ENCODE measurements around the gene ORAI1.
"Not testable (repeated sequence)": the region's sequence is repeated elsewhere in the genome, so short reads cannot be mapped to it uniquely, and the experiment has no call there.

ORAI1 gene

DNA sequence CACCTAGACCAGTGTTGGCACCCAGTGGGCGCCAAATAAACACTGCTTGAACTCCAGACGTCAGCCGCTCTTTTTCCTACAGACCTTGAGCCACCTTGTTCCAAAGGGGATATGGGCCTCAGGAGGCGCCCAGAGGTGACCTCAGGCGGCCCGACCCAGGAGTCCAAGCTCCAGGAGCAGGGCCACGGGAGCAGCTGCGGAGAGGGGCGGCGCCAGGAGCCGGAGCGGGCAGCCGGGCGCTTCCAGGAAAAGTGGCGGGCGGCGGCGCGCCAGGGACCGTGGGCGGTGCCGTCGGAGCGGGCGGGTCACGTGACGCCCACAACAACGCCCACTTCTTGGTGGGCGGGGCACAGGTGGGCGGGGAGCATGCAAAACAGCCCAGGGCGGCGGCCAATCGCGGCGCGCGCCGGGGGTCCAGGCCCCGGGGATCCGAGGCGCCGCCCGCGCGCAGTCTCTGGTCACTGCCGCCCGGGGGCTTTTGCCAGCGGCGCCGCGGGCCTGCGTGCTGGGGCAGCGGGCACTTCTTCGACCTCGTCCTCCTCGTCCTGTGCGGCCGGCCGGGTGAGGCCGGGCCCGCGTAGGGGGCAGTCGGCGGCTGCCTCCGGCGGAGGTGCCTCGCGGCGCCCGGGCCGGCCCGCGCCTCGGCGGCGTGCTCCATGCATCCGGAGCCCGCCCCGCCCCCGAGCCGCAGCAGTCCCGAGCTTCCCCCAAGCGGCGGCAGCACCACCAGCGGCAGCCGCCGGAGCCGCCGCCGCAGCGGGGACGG, at the start of gene ORAI1:
Gene ORAI1 (plus strand): TSS at position 444 of the 766 bp plus-strand sequence.
- DNase-seq (ENCODE audit: low spot score): peak; percentile 88

DNA sequence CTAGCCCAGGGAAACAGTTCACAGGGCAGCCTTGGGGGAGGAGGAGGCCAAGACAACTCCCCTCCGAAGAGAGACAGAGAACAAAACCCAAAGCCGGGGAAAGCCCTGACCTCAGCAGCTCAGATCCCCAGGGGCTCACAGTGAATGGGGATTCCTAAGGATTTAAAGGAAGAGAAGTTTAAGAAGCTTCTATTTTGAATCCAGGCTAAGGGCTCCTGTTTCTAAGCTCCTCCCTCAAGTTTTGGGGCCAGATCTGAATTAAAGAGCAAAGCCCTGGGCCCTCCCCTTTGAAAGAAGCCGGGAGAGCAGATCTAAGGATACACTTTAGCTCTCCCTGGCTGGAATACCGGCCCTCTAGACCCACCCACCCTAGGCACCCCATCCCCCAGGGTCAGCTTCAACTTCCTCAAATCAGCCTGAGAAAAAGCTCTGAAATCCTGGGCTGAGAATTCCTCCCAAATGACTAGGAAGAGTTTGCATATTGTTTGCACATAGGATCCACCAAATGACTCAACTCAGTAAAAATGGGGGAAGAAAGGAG, 49.4 kb upstream of the ORAI1 start:
- no peak for DNase-seq (ENCODE audit: low spot score)

DNA sequence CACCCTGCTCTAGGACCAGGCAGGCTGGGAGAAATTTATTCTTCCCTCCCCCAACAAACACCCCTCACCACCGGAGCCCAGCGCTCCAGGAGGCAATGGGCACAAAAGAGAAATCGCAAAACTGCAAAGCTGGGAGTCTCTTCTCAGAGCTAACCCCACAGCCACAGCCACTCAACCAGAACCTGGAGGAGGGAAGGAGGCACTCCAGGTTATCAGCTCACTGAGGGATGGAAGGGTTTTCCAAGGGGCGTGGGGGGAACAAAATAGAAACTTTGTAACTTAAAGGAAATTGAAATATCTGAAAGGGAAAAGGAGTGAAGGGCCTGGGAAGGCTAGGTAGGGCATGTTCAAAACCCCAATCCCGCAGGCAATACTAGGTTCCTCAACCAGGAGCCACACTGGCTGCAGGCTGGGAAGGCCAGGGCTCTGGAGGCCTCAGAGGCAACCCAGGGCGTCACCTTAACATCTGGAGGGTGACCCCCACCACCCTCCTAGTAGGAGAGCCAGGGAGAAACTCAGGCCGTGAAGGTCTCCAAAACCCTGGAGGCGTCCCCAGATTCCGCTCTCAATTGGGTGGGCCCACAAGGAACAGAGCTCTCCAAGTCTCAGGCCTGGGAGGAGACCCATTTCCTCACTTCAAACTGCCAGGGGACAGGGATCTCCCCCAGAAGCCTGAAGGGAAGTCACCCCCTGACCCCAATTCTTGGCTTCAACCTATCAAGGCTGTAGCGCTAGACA, 48.7 kb upstream of the ORAI1 start:
- DNase-seq (ENCODE audit: low spot score): no peak

DNA sequence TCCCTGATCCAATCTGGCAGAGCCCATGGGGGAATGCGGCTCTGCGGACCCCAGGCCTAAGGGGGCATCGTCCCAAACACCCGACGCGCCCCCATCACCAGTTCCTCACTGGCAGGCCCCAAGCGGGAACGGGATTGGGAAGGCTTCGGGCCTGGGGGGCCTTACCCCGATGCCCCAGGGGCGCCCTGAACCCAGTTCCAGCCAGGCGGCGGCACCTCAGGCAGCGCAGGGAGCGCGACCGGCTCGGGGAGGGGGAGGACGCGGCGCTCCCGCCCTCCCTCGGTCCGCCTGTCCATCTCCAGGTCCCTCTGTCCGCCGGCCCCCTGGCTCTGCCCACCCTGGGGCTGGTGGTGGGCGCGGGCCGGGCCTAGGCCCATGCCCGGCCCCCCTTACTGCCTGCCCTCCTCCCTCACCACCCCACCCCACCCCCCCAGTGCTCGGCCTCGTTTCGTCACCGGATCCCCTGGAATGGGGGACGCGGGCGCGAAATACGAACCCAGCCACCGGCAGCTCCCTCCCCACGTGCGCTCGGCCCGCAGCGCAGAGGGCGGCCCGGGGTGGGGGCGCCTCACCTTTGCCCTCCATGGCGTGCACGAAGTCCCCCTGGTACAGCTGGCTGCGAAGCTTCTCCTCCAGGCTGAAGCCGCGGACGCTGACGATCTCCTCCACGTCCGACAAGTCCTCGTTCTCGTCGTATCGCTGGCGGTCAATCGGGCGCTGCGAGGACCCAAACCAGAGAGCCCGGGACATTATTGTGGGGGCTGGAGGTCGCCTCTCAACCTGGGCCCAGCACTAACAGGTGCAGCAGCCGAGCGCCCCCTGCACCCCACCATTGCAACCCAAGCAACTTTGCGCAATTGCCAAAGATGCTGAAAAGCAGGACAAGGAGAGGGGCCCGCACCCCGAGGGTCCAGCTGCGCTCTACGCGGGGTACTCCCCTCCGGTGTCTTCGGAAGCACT, 47.8 kb upstream of the ORAI1 start:
- no peak for DNase-seq (ENCODE audit: low spot score)

DNA sequence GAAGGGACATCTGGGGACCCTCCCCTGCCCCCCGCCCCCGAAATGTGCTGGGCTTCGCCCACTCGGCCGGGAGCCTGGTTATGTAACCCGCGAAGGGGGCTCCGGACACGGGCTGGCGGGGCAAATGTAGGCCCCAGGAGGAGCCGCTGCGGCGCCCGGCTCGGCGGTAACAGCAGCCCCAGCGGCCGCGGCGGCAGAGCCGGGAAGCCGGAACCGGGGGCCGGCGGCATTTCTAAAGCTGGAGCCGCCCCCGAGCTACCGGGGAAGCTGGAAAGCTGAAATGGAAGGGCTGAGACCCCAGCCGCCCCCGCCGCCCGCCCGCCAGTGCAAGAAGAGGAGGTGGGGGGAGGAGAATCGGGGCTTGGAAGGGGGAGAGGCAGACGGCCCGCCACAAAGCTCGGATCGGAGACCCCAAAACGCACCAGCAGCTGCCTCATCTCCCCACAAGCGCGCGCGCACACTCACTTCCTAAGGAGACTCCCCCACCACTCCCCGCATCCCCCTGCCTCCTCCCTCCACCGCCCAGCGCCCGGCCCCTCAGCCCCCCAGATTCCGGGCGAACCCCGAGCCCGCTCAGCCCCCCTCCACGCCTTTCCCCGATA, 47.0 kb upstream of the ORAI1 start:
- DNase-seq (ENCODE audit: low spot score): no peak

DNA sequence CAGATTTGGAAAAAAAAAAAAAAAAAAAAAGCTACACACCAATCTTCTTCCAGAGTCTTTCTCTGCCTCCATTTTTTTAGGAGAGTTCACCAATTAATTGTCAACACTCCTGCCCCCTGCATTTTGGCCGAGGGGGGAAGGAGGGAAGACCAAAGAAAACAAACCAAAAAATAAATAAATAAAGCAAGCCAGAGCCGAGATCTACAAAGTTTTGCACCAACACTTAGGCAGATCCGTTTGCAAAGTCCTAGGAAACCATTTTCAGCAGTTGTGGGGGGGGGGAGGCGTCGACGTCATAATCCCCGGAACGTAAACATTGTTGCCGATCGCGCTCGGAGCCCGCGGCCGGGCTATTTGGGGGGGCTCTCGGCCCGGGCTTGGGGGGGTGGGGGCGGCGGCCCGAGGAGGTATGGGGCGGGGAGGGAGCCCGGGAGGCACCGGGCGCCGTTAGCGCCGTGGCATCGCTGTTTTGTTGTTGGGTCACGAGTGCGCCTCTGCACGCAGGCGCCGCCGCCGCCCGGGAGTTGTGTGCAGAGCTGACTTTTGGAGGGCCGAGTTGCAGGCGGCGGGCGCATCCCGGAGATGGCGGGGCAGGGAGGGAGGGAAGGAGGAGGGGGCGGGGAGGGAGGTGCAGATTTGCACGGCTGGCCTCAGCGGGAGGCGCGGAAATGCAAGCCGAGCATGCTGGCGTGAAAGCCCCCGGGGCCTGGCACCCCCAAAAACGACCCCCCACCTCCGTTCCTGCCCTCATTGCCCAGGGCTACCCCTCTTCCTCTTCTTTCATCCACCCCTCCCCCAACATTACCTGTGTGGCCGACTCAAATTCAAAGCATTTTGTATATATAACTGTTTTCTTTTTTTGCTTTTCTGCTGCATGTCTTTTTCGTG, 46.1 kb upstream of the ORAI1 start:
- DNase-seq (ENCODE audit: low spot score): no peak

DNA sequence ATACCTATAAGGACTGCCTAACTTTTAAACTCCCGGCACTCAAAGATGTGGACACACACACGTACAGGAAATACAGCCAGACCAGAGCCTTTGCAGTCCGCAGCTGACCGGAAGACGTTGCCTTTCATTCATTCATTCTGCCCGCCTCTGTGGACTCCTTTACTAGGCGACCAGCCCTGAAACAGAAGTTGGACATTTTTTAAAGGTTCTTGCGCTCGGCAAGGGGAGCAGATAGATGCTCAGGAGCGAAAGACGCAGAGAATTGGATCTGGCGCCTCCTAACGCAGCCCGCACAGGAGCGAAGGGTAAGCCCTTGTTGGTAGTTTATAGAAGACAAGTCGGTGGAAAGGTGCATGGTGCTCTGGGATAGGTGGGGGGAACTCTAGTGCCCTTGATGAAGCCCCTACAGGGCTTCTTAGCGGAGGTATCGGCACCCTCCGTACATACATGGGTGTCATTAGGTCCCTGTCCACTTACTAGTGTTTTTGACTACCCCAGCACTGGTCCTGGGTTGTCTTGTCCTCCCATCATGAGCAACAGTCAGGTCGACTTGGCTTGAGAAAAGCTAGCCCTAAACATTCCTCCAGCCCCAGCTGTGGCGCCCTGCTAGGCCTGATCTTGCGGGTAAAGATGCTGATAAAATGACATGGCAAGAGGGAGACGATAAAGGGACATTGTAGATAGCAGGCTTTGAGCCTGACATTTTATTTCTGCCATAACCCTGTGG, 45.2 kb upstream of the ORAI1 start, which contains the start of gene KDM2B:
Gene KDM2B (minus strand): TSS at position 65 of the 727 bp plus-strand sequence. CDS start 112 bp downstream, outside the sequence.
- no peak for DNase-seq (ENCODE audit: low spot score)

DNA sequence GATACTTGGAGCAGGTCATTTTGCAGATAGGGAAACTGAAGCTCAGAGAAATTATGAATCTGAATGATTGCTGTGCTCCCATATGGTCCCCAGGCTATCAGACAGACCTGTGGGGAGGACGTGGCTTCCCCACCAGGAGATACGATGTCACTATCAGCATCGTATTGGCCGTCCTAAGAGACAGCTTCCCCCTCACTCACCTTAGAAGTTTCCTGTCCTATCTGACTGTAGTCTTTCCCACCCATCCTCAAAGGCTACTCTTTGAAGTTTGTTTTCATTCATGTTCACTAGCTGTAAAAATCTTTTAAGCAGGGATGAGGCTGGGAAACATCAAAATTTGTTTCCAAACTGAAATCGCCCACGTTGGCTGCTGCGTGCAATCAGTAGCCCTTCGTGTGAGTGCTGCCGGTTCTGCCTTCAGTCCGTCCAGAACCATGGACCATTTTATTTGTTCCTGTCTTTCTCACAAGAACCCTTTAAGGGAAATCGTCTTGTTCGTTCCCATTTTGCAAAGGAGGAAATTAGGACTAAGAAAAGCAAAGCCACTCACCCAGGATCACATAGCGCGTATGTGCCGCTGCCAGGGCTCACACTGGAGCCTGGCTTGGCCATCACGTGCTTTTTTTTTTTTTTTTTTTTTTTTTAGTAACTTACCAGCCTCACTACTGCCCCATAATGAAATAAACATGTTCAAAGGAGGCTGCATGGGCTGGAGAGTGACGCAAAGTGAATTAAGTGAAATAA, 44.5 kb upstream of the ORAI1 start:
- DNase-seq (ENCODE audit: low spot score): no peak

DNA sequence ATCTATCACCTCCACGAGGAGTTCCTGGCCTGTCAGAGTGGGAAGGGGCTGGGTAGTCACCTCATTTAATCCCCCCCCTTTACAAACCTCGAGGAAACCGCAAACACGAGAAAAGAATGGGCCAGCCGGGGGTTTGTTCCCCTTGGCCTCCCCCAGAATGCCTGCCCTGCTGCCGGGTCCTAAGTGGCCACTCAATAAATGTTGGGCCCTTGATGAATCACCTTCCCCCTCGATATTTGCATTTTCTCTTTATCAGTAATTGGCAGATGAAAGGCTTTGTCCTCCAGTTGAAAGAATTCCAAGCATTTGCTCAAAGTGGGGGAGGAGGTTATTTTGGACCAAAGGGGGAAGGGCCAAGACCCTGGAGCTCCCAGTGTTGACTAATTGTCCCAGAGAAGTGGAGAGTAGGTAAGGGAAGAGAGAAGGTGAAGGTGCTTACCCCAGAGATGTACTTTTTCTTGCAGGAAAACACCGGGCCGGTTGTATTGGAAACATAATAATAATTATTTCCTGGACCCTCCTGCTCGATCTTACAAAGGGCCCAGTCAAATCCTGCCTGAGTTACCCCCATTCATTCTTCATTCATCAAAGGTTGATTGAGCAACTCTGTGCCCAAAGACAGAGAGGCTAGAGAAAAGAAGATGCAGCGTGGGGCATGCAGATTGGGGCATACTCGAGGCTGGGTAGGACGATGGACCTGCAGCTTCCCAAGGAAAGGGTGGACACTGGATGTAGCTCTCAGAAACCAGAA, 43.6 kb upstream of the ORAI1 start:
- no peak for DNase-seq (ENCODE audit: low spot score)

DNA sequence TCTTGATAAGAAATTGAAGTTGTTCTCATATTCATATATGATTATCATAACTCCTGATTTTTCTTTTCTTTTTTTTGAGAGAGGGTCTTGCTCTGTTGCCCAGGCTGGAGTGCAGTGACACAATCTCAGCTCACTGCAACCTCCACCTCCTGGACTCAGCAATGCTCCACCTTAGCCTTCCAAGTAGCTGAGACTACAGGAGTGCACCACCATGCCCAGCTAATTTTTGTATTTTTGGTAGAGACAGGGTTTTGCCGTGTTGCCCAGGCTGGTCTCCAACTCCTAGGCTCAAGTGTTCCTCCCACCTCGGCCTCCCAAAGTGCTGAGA, 43.0 kb upstream of the ORAI1 start:
- DNase-seq (ENCODE audit: low spot score): not testable (repeated sequence)

DNA sequence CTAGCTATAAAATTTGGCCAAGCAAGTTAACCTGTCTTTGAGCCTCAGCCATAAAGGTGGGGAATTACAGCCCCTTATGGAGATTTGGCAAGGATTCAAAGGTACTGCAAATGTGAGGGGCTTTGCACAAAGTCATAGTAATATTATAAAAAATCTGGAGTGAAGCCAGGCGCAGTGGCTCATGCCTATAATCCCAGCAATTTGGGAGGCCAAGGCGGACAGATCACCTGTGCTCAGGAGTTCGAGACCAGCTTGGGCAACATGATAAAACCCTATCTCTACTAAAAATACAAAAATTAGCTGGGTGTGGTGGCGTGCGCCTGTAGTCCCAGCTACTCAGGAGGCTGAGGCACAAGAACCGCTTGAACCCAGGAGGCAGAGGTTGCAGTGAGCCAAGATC, 41.4 kb upstream of the ORAI1 start:
- not testable (repeated sequence) for DNase-seq (ENCODE audit: low spot score)

DNA sequence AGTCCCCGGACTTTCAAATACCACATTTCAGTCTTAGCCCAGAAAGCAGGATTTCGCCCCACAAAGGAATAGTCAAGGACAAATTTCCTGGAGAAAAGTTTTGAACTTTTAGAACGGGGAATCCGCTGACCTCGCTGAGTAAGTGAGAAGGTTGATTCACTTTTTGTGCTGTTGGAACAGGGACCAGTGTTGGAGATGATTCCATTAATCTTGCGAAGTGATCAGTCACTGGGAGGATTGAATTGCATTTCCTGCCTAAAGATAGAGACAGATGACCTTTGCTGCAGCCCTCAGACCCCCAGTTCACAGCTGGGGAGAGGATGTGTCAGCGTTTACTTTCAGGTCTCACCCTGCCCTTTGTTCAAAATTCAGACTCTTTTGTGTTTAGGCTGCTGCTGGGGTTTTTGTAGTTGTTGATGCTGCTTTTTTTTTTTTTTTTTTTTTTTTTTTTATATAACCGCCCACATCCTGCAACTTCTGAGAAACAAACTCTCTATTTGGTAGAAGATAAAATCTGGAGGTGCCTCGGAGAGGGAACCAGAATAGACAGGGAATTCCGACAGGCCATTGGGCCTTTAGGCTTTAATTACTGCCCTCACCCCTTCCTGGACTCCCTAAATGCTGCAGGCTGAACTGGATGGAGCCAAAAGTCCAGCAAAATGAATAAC, 35.7 kb upstream of the ORAI1 start:
- no peak for DNase-seq (ENCODE audit: low spot score)

DNA sequence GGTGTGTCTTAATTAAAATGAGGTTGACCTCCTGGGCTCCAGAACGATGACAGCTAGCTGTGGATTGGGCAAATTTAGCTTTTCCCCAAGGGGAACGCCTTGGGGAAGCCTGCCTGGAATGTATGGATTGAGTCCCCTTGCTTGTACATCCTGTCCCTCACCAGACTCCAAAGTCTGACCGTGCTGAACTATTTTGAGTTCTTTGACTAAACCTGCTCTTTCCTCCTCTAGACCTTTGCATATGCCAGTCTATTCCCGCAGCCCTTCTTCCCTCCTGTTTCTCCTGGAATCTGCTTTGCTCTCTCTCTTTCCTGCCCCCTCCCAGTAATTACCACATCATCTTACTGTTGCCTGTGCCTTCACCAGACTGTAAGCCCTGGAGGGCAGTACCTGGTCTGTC, 34.0 kb upstream of the ORAI1 start:
- no peak for DNase-seq (ENCODE audit: low spot score)

DNA sequence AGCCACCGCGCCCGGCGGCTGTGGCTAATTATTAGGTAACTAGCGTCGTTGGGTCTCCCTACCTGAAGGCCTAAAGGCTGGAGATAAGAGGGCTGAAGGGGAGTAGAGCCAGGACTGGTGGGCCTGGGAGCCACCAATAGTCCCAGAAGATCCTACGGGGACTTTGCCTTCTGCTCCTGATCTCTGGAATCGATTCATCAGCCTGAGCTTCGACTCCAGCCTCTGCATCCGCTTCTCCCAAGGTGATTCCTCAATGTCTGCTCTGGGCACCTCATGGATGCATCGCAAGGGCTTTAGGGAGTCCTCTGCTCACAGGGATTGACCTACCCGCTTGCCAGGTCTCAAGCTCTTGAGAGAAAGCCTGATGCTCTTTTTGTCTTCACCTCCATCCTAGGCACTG, 30.8 kb upstream of the ORAI1 start:
- DNase-seq (ENCODE audit: low spot score): no peak

DNA sequence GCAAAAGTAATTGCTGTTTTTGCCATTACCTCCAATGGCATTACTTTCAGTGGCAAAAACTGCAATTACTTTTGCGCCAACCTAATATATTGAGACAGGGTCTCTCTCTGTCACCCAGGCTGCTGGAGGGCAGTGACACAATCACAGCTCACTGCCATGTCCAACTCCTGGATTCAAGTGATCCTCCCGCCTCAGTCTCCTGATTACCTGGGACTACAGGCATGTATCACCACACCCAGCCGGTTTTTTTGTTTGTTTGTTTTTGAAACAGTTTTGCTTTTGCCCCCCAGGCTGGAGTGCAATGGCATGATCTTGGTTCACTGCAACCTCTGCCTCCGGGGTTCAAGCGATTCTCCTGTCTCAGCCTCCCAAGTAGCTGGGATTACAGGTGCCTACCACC, 29.8 kb upstream of the ORAI1 start:
- DNase-seq (ENCODE audit: low spot score): no peak

DNA sequence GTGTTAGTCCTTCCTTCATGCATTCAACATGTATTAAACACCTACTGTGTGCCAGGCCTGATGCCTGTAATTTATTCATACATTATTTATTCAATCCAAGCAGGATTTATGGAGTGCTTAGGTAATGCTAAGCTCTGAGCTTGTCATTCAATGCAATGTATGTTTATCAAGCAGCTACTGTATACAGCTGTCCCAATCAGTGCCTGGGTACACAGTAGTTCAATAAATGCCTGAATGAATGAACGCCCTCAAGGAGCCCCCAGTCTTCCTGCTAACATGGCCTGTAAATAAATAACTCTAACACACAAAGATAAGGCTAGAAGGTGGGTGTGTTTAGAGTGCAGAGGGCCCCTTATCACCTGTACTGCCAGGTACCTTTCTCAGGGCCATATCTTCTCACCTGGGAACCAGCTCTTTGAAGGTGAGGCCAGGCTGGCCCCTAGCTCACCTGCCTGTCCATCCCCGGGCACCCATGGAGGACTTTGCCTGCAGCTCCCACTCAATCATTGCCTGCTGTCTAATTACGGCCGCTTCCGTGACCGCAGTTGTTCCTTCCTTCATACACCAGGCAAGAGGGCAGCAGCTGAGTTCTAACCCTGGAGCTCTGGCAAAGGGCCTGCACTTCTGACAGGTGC, 25.5 kb upstream of the ORAI1 start:
- DNase-seq (ENCODE audit: low spot score): no peak

DNA sequence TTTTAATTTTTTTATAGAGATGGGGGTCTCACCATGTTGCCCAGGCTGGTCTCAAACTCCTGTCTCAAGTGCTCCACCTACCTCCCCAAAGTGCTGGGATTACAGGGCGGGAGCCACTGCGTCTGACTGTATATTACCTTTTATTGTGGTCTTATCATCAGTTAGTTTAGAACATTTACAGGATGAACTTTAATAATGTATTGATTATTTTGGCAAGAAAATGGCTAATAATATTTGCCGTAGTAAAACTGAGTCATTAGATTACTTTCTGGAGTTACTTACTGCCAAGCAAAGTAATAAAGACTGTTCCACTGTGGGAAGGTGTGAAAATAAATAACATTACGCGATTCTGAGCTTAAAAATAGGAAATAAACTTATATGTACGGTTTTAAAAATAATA, 23.6 kb upstream of the ORAI1 start:
- no peak for DNase-seq (ENCODE audit: low spot score)

DNA sequence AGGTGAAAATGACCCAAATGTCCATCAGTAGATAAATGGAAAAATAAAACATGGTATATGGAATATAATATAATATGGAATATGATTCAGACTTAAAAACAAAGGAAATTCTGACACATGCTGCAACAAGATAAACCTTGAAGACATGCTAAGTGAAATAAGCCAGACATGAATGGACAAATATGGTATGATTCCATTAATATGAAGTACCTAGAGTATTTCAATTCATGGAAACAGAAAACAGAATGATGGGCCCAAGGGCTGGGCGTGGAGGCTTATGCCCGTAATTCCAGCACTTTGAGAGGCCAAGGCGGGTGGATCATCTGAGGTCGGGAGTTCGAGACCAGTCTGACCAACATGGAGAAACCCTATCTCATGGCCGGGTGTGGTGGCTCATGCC, 22.7 kb upstream of the ORAI1 start:
- DNase-seq (ENCODE audit: low spot score): no peak
